A673 (cell line): ENCODE measurements around the gene CREB3L1.

Experiments used
- EZH2 ChIP-seq: fragments of 200-600 bp; sonication (generic); IDR thresholded peaks from 2 replicates; pipeline ENCODE4 v1.6.1; 2017; ENCODE audit warnings: borderline replicate concordance, low read depth, mild to moderate bottlenecking, mixed read lengths, antibody characterized with exemption, low read length; ENCODE audit not compliant: poor library complexity, severe bottlenecking
- TF ChIP-seq, protein P1 (sequence below): fragments of 300-800, 200-600 bp; sonication (generic); conservative IDR thresholded peaks from 2 replicates; pipeline ENCODE4 v1.5.1; 2017; ENCODE audit warnings: low read depth, mild to moderate bottlenecking, antibody characterized with exemption, low read length, moderate library complexity, mixed read lengths

DNA sequence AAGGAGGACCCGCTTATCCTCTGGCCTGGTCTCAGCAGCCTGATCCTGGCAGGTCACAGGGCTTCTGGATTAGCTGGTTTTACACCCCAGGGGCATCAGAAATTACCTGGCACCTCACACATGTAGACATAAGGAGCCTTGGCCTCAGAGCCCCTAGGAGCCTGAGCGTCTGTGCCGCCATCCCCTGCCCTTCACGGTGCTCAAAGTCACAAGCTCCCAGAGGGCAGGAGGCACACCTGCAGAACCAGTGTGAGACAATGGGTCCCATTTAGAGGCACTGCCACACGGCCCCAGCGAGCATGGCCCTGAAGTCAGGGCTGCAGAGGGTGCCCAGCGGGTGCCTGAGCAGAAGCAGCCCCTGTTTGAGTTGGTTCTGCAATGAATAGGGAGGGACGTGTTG, 73.7 kb downstream of the CREB3L1 start:
- no peak for TF ChIP-seq EZH2
- TF ChIP-seq, protein P1, sequence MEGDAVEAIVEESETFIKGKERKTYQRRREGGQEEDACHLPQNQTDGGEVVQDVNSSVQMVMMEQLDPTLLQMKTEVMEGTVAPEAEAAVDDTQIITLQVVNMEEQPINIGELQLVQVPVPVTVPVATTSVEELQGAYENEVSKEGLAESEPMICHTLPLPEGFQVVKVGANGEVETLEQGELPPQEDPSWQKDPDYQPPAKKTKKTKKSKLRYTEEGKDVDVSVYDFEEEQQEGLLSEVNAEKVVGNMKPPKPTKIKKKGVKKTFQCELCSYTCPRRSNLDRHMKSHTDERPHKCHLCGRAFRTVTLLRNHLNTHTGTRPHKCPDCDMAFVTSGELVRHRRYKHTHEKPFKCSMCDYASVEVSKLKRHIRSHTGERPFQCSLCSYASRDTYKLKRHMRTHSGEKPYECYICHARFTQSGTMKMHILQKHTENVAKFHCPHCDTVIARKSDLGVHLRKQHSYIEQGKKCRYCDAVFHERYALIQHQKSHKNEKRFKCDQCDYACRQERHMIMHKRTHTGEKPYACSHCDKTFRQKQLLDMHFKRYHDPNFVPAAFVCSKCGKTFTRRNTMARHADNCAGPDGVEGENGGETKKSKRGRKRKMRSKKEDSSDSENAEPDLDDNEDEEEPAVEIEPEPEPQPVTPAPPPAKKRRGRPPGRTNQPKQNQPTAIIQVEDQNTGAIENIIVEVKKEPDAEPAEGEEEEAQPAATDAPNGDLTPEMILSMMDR, result no peak
